ENCODE measurements around the gene MAPKAP1.

- TF ChIP-seq CTCF (IDR thresholded peaks at IDR 0.05): no peak
- TF ChIP-seq POLR2A (IDR thresholded peaks at IDR 0.05): no peak
Observed at GRCh38 chr9:125492719-125493118, 214.3 kb downstream of the MAPKAP1 start.

All from Peyer's patch (tissue), 4 donors.